ENCODE data around the gene STAT6.
A peak's percentile ranks its signal among the peaks of the same experiment; 100 is the strongest.

The STAT6 gene

GRCh38 chr12:57069523-57069922 lies 41.6 kb downstream of the STAT6 start:
- H2AK5ac ChIP-seq (ENCODE audit: low read length, severe bottlenecking), result no peak overlapping the region
- H3K4ac ChIP-seq (ENCODE audit: low read depth in 1 of 2, low read length in 2 of 2), result no peak overlapping the region
- H3K23ac ChIP-seq (ENCODE audit: low read length in 2 of 2), result no peak overlapping the region
- peak overlapping the region; percentile 89 for H4K8ac ChIP-seq (ENCODE audit: low read length)
- peaks cover 0 to 43% of the 10 kb centered on the region in 2 experiments for H3K36me3 ChIP-seq (ENCODE audit: control insufficient read depth in 1 of 2, insufficient read depth in 2 of 2, low read depth in 1 of 2, low read length in 2 of 2)
- H2AFZ ChIP-seq (ENCODE audit: low read depth, low read length), result peak overlapping the region; percentile 71
- H3K18ac ChIP-seq (ENCODE audit: low read depth in 1 of 2, low read length in 2 of 2), result peak overlapping the region; percentile 12 to 71
- H3K4me2 ChIP-seq (ENCODE audit: low read length, poor library complexity, severe bottlenecking), result no peak overlapping the region
- 37% methylated on average over 3 of the region's 3 CpGs for WGBS
- H3K9ac ChIP-seq (ENCODE audit: low read length), result peak overlapping the region; percentile 73
- no peak overlapping the region for H3K14ac ChIP-seq (ENCODE audit: low read length in 2 of 2)
- H3K9me3 ChIP-seq (ENCODE audit: control insufficient read depth, low read length), result no peaks in the 10 kb centered on the region
- peak; percentile 88 for DNase-seq
- no peak overlapping the region for H2BK15ac ChIP-seq (ENCODE audit: low read depth, poor library complexity, severe bottlenecking)
- H3K27ac ChIP-seq (ENCODE audit: low read length, poor library complexity, severe bottlenecking), result peak overlapping the region; percentile 62
- no peak overlapping the region for H3K4me3 ChIP-seq (ENCODE audit: insufficient read depth in 1 of 2, low read depth in 1 of 2, low read length in 2 of 2)
- H2BK120ac ChIP-seq (ENCODE audit: low read depth, low read length), result peak overlapping the region; percentile 54
- H4K91ac ChIP-seq (ENCODE audit: low read length), result no peak overlapping the region
- H3K27me3 ChIP-seq (ENCODE audit: control insufficient read depth in 1 of 2, insufficient read depth in 1 of 2, low read length in 2 of 2), result no peaks in the 10 kb centered on the region
- peaks cover 4% of the 10 kb centered on the region for H3K79me1 ChIP-seq (replicated peaks; ENCODE audit: low read length, poor library complexity, severe bottlenecking)
- H2BK5ac ChIP-seq (ENCODE audit: low read depth, low read length, poor library complexity, severe bottlenecking), result no peak overlapping the region
- H3K4me1 ChIP-seq (ENCODE audit: control insufficient read depth, insufficient read depth, low read depth, low read length), result no peaks in the 10 kb centered on the region
- H2BK12ac ChIP-seq (ENCODE audit: low read length in 2 of 2), result peak overlapping the region in 1 of 2 experiments; percentile 39

GRCh38 chr12:57066245-57066644 lies 44.9 kb downstream of the STAT6 start:
- Histone ChIP-seq H2BK15ac (ENCODE audit: low read depth, poor library complexity, severe bottlenecking) (no peak overlapping the region), H3K4me3 (ENCODE audit: insufficient read depth in 1 of 2, low read depth in 1 of 2, low read length in 2 of 2) (no peak overlapping the region), H3K18ac (ENCODE audit: low read depth in 1 of 2, low read length in 2 of 2) (no peak overlapping the region), H3K79me1 (replicated peaks; ENCODE audit: low read length, poor library complexity, severe bottlenecking) (peaks cover 2% of the 10 kb centered on the region), H3K4me2 (ENCODE audit: low read length, poor library complexity, severe bottlenecking) (no peak overlapping the region), H4K91ac (ENCODE audit: low read length) (no peak overlapping the region), H2AK5ac (ENCODE audit: low read length, severe bottlenecking) (no peak overlapping the region), H2BK12ac (ENCODE audit: low read length in 2 of 2) (no peak overlapping the region), H3K36me3 (ENCODE audit: control insufficient read depth in 1 of 2, insufficient read depth in 2 of 2, low read depth in 1 of 2, low read length in 2 of 2) (peaks cover 3 to 49% of the 10 kb centered on the region in 2 experiments), H2BK5ac (ENCODE audit: low read depth, low read length, poor library complexity, severe bottlenecking) (no peak overlapping the region), H3K23ac (ENCODE audit: low read length in 2 of 2) (no peak overlapping the region), H3K27me3 (ENCODE audit: control insufficient read depth in 1 of 2, insufficient read depth in 1 of 2, low read length in 2 of 2) (no peaks in the 10 kb centered on the region), H4K8ac (ENCODE audit: low read length) (no peak overlapping the region), H3K14ac (ENCODE audit: low read length in 2 of 2) (no peak overlapping the region), H3K4ac (ENCODE audit: low read depth in 1 of 2, low read length in 2 of 2) (no peak overlapping the region), H3K9ac (ENCODE audit: low read length) (no peak overlapping the region), H3K4me1 (ENCODE audit: control insufficient read depth, insufficient read depth, low read depth, low read length) (no peaks in the 10 kb centered on the region), H3K9me3 (ENCODE audit: control insufficient read depth, low read length) (no peaks in the 10 kb centered on the region), H2AFZ (ENCODE audit: low read depth, low read length) (no peak overlapping the region), H2BK120ac (ENCODE audit: low read depth, low read length) (no peak overlapping the region), H3K27ac (ENCODE audit: low read length, poor library complexity, severe bottlenecking) (no peak overlapping the region)
- no peak for DNase-seq
- 94% methylated on average over 2 of the region's 2 CpGs for WGBS

GRCh38 chr12:57063991-57064685 lies 47.0 kb downstream of the STAT6 start:
- H3K9me3 ChIP-seq (ENCODE audit: control insufficient read depth, low read length), result no peaks in the 10 kb centered on the region
- H3K23ac ChIP-seq (ENCODE audit: low read length in 2 of 2), result no peak overlapping the region
- no peak overlapping the region for H2AFZ ChIP-seq (ENCODE audit: low read depth, low read length)
- no peak overlapping the region for H3K18ac ChIP-seq (ENCODE audit: low read depth in 1 of 2, low read length in 2 of 2)
- H3K79me1 ChIP-seq (replicated peaks; ENCODE audit: low read length, poor library complexity, severe bottlenecking), result no peaks in the 10 kb centered on the region
- H4K91ac ChIP-seq (ENCODE audit: low read length), result no peak overlapping the region
- H2BK12ac ChIP-seq (ENCODE audit: low read length in 2 of 2), result no peak overlapping the region
- no peaks in the 10 kb centered on the region for H3K4me1 ChIP-seq (ENCODE audit: control insufficient read depth, insufficient read depth, low read depth, low read length)
- no peaks in the 10 kb centered on the region for H3K27me3 ChIP-seq (ENCODE audit: control insufficient read depth in 1 of 2, insufficient read depth in 1 of 2, low read length in 2 of 2)
- no peak overlapping the region for H3K27ac ChIP-seq (ENCODE audit: low read length, poor library complexity, severe bottlenecking)
- WGBS, result 70% methylated on average over 2 of the region's 5 CpGs
- H3K4me2 ChIP-seq (ENCODE audit: low read length, poor library complexity, severe bottlenecking), result no peak overlapping the region
- H2BK120ac ChIP-seq (ENCODE audit: low read depth, low read length), result no peak overlapping the region
- DNase-seq, result no peak
- peak overlapping the region in 1 of 2 experiments; percentile 49 for H3K4me3 ChIP-seq (ENCODE audit: insufficient read depth in 1 of 2, low read depth in 1 of 2, low read length in 2 of 2)
- H2AK5ac ChIP-seq (ENCODE audit: low read length, severe bottlenecking), result no peak overlapping the region
- no peak overlapping the region for H2BK5ac ChIP-seq (ENCODE audit: low read depth, low read length, poor library complexity, severe bottlenecking)
- no peak overlapping the region for H2BK15ac ChIP-seq (ENCODE audit: low read depth, poor library complexity, severe bottlenecking)
- no peak overlapping the region for H4K8ac ChIP-seq (ENCODE audit: low read length)
- H3K9ac ChIP-seq (ENCODE audit: low read length), result peak overlapping the region; percentile 76
- peaks cover 3 to 49% of the 10 kb centered on the region in 2 experiments for H3K36me3 ChIP-seq (ENCODE audit: control insufficient read depth in 1 of 2, insufficient read depth in 2 of 2, low read depth in 1 of 2, low read length in 2 of 2)
- no peak overlapping the region for H3K14ac ChIP-seq (ENCODE audit: low read length in 2 of 2)
- no peak overlapping the region for H3K4ac ChIP-seq (ENCODE audit: low read depth in 1 of 2, low read length in 2 of 2)

- no peak overlapping the region for H2BK12ac ChIP-seq (ENCODE audit: low read length in 2 of 2)
- H3K23ac ChIP-seq (ENCODE audit: low read length in 2 of 2), result no peak overlapping the region
- no peaks in the 10 kb centered on the region for H3K9me3 ChIP-seq (ENCODE audit: control insufficient read depth, low read length)
- WGBS, result 100% methylated on average over 1 of the region's 1 CpG
- peaks cover 6 to 52% of the 10 kb centered on the region in 2 experiments for H3K36me3 ChIP-seq (ENCODE audit: control insufficient read depth in 1 of 2, insufficient read depth in 2 of 2, low read depth in 1 of 2, low read length in 2 of 2)
- no peak overlapping the region for H3K27ac ChIP-seq (ENCODE audit: low read length, poor library complexity, severe bottlenecking)
- no peak for DNase-seq
- no peak overlapping the region for H3K4ac ChIP-seq (ENCODE audit: low read depth in 1 of 2, low read length in 2 of 2)
- H3K4me1 ChIP-seq (ENCODE audit: control insufficient read depth, insufficient read depth, low read depth, low read length), result no peaks in the 10 kb centered on the region
- H4K8ac ChIP-seq (ENCODE audit: low read length), result no peak overlapping the region
- H3K9ac ChIP-seq (ENCODE audit: low read length), result no peak overlapping the region
- no peak overlapping the region for H3K4me2 ChIP-seq (ENCODE audit: low read length, poor library complexity, severe bottlenecking)
- no peaks in the 10 kb centered on the region for H3K79me1 ChIP-seq (replicated peaks; ENCODE audit: low read length, poor library complexity, severe bottlenecking)
- no peak overlapping the region for H2AFZ ChIP-seq (ENCODE audit: low read depth, low read length)
- no peak overlapping the region for H4K91ac ChIP-seq (ENCODE audit: low read length)
- no peak overlapping the region for H2BK5ac ChIP-seq (ENCODE audit: low read depth, low read length, poor library complexity, severe bottlenecking)
- no peak overlapping the region for H3K4me3 ChIP-seq (ENCODE audit: insufficient read depth in 1 of 2, low read depth in 1 of 2, low read length in 2 of 2)
- H3K18ac ChIP-seq (ENCODE audit: low read depth in 1 of 2, low read length in 2 of 2), result no peak overlapping the region
- no peak overlapping the region for H2BK15ac ChIP-seq (ENCODE audit: low read depth, poor library complexity, severe bottlenecking)
- H2AK5ac ChIP-seq (ENCODE audit: low read length, severe bottlenecking), result no peak overlapping the region
- no peak overlapping the region for H2BK120ac ChIP-seq (ENCODE audit: low read depth, low read length)
- H3K27me3 ChIP-seq (ENCODE audit: control insufficient read depth in 1 of 2, insufficient read depth in 1 of 2, low read length in 2 of 2), result no peaks in the 10 kb centered on the region
- no peak overlapping the region for H3K14ac ChIP-seq (ENCODE audit: low read length in 2 of 2)
Measured at GRCh38 chr12:57058454-57058853, 52.7 kb downstream of the STAT6 start.

All from mesenchymal stem cell (in vitro differentiated cells and primary cell).